Muscle of leg (tissue), 11 donors: ENCODE measurements around the gene BICRA. TPM values are rescaled to one million over a fixed set of nuclear protein-coding genes. Genes with fewer than 3 reads are reported as not detected.

Experiments
- DNase-seq: peaks from one replicate; pipeline ENCODE4 v3.0.0; 2013
- H3K27ac ChIP-seq: one replicate; pipeline ENCODE4 v1.5.1; 2013; ENCODE audit warnings: mild to moderate bottlenecking, low read length, control low read depth
- H3K27me3 ChIP-seq: one replicate; pipeline ENCODE4 v1.6.1; 2013; ENCODE audit warnings: low read length; ENCODE audit not compliant: control insufficient read depth, insufficient read depth
- H3K36me3 ChIP-seq: one replicate; pipeline ENCODE4 v1.6.1; 2013; ENCODE audit warnings: low read length; ENCODE audit not compliant: control insufficient read depth, insufficient read depth
- H3K4me1 ChIP-seq: one replicate; pipeline ENCODE4 v1.6.1; 2013; ENCODE audit warnings: low read length; ENCODE audit not compliant: control insufficient read depth, insufficient read depth
- H3K4me3 ChIP-seq: one replicate; pipeline ENCODE4 v1.5.1; 2013; ENCODE audit warnings: low read length, control low read depth
- H3K9me3 ChIP-seq: replicated peaks from 2 replicates; pipeline ENCODE4 v1.6.1; 2013; ENCODE audit warnings: low read depth, low read length; ENCODE audit not compliant: control insufficient read depth
- WGBS: methylation state at CpG from one replicate; pipeline ENCODE4 v1.1.5; 2013; ENCODE audit warnings: missing lambda C conversion rate; ENCODE audit not compliant: insufficient coverage; 5-methylcytosine and 5-hydroxymethylcytosine counted together
- polyA plus RNA-seq, 8 donors: library from polyadenylated mRNA; unstranded; fragments of 120-200 nt; gene quantifications; one replicate each; pipeline versions ENCODE4 v1.2.1 to v1.2.3, GENCODE V29; 2013; ENCODE audit warnings: inconsistent platforms in 1 of 8, low replicate concordance in 1 of 8; ENCODE audit not compliant: insufficient read length in 8 of 8, insufficient read depth in 1 of 8
- total RNA-seq: library from RNA; stranded (reverse); fragments of 120-200 nt; gene quantifications from one replicate; pipeline ENCODE4 v1.2.4, GENCODE V29; 2013

Gene BICRA
- total and polyA plus RNA-seq, 9 donors, result 3.1 to 14.3 (median 10.7) TPM

DNA sequence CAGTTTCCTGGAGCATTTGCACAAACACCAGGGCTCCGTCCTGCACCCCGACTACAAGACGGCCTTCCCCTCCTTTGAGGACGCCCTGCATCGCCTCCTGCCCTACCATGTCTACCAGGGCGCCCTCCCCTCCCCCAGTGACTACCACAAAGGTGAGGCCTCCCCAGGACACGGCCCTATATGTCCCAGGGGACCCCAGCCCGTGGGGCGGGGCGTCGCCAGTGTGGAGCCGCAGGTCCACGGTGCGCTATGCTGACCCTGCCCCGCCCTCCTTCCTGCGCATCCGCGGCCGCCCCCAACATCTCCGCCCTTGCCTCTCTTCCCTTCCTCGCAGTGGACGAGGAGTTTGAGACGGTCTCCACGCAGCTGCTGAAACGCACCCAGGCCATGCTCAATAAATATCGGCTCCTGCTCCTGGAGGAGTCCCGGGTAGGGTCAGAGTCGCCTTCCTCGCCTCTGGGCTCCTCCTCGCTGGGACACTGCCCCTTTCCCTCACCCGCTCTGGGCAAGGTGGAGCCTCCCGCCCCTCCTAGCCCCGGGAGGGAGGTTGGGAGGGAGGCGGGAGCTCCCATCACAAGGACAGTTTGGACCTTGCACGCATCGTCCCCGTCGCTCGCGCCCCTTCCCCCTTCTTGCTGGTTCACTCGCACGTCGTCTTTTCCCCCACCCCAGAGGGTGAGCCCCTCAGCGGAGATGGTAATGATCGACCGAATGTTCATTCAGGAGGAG, 89.9 kb downstream of the BICRA start:
- no peaks in the 10 kb centered on the region for H3K27me3 ChIP-seq
- no peak overlapping the region for H3K27ac ChIP-seq
- peaks cover 2% of the 10 kb centered on the region for H3K4me1 ChIP-seq
- H3K36me3 ChIP-seq, result peaks cover 53% of the 10 kb centered on the region
- H3K4me3 ChIP-seq, result no peak overlapping the region
- DNase-seq, result no peak
- H3K9me3 ChIP-seq, result no peaks in the 10 kb centered on the region
- 87% methylated on average over 29 of the region's 46 CpGs for WGBS

DNA sequence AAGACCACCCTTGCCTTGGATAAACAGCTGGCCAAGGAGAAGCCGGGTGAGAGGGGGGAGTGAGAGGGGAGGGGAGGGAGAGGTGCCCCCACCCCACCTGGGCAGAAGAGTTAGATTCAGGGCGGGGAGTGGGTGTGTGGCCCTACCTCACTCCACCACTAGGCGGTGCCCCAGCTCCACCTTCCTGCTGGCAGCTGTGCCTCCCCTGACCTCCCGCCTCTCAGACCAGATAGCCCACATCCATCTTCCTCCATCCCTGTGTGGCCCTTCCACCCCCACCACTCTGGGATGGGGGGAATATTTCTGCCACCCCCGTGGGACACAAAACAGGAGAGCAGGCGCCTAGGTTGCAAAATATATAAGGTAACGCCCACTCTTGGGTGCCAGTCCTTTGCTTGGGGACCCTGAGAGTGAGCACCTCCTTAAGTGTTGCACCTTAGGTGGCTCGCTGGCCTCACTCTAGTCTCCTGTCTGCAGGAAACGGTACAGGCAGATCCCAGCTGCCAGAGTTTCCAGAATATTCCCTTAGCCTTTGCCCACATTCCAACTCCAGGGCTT, 90.5 kb downstream of the BICRA start:
- Histone ChIP-seq H3K4me3 (no peak overlapping the region), H3K4me1 (peaks cover 2% of the 10 kb centered on the region), H3K27ac (no peak overlapping the region), H3K27me3 (no peaks in the 10 kb centered on the region), H3K9me3 (no peaks in the 10 kb centered on the region), H3K36me3 (peaks cover 57% of the 10 kb centered on the region)
- 78% methylated on average over 4 of the region's 9 CpGs for WGBS
- DNase-seq, result no peak

DNA sequence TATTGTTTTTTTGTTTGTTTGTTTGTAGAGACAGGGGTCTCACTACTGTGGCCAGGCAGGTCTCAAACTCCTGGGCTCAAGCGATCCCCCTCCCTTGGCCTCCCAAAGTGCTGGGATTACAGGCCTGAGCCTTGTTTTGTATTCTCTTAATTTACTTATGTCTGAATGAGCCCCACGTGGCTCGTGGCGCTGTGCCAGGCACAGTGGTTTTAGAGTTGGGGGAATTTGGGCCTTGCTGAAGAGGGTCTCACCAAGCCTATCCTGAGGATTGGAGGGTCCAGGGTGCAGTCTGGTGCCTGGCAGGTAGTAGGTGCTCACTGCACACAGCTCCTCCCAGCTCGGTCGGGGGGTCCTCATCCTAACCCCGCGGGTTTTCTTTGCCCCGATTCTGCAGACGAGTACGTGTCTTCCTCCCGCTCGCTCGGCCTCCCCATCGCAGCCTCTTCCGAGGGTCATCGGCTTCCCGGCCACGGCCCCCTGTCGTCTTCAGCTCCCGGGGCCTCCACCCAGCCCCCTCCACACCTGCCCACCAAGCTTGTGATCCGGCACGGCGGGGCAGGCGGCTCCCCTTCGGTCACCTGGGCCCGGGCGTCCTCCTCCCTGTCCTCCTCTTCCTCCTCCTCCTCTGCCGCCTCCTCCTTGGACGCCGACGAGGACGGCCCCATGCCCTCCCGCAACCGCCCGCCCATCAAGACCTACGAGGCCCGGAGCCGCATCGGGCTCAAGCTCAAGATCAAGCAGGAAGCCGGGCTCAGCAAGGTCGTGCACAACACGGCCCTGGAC, 92.2 kb downstream of the BICRA start:
- no peak overlapping the region for H3K27ac ChIP-seq
- 83% methylated on average over 36 of the region's 43 CpGs for WGBS
- H3K27me3 ChIP-seq, result no peaks in the 10 kb centered on the region
- peaks cover 53% of the 10 kb centered on the region for H3K36me3 ChIP-seq
- H3K4me1 ChIP-seq, result peaks cover 2% of the 10 kb centered on the region
- DNase-seq, result no peak
- no peak overlapping the region for H3K4me3 ChIP-seq
- H3K9me3 ChIP-seq, result peaks cover 2% of the 10 kb centered on the region

GRCh38 chr19:47701717-47702552, 93.0 kb downstream of the BICRA start:
- H3K36me3 ChIP-seq, result peaks cover 45% of the 10 kb centered on the region
- H3K27ac ChIP-seq, result no peak overlapping the region
- no peak for DNase-seq
- WGBS, result 92% methylated on average over 80 of the region's 91 CpGs
- H3K4me1 ChIP-seq, result peaks cover 2% of the 10 kb centered on the region
- no peak overlapping the region for H3K4me3 ChIP-seq
- H3K9me3 ChIP-seq, result peaks cover 2% of the 10 kb centered on the region
- H3K27me3 ChIP-seq, result peaks cover under 1% of the 10 kb centered on the region

- 82% methylated on average over 5 of the region's 18 CpGs for WGBS
- peaks cover 2% of the 10 kb centered on the region for H3K4me1 ChIP-seq
- H3K36me3 ChIP-seq, result peaks cover 45% of the 10 kb centered on the region
- peaks cover 3% of the 10 kb centered on the region for H3K27me3 ChIP-seq
- no peak overlapping the region for H3K27ac ChIP-seq
- H3K9me3 ChIP-seq, result peaks cover 2% of the 10 kb centered on the region
- DNase-seq, result no peak
- H3K4me3 ChIP-seq, result no peak overlapping the region
These were observed 93.7 kb downstream of the BICRA start for GRCh38 chr19:47702671-47703070.

GRCh38 chr19:47703301-47703700, 94.4 kb downstream of the BICRA start:
- H3K4me1 ChIP-seq, result no peaks in the 10 kb centered on the region
- peaks cover 43% of the 10 kb centered on the region for H3K36me3 ChIP-seq
- H3K9me3 ChIP-seq, result peaks cover 2% of the 10 kb centered on the region
- 89% methylated on average over 3 of the region's 5 CpGs for WGBS
- H3K4me3 ChIP-seq, result no peak overlapping the region
- H3K27me3 ChIP-seq, result peaks cover 3% of the 10 kb centered on the region
- no peak overlapping the region for H3K27ac ChIP-seq
- DNase-seq, result no peak

DNA sequence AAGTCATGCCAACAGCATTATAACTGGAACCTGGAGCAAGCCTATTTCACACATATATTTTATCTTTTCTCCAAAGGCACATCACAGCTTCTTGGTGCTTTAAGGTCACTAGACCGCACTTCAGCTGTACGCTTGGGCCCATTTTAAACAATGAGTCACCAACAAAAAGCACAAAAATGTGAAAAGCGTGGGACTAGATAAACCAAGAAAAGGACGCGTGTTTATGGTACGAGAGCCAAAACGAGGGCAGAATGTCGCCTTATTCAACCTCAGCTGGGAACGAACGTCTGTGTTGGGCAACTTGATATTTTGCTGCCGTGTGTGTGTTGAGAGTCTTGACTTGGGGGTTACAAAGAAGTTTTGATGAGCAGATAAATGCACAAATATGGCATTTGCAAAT, 95.1 kb downstream of the BICRA start:
- Histone ChIP-seq H3K36me3 (peaks cover 36% of the 10 kb centered on the region), H3K27me3 (peaks cover 3% of the 10 kb centered on the region), H3K4me3 (no peak overlapping the region), H3K4me1 (no peaks in the 10 kb centered on the region), H3K9me3 (peaks cover 2% of the 10 kb centered on the region), H3K27ac (no peak overlapping the region)
- no peak for DNase-seq
- WGBS, result 90% methylated on average over 11 of the region's 11 CpGs

DNA sequence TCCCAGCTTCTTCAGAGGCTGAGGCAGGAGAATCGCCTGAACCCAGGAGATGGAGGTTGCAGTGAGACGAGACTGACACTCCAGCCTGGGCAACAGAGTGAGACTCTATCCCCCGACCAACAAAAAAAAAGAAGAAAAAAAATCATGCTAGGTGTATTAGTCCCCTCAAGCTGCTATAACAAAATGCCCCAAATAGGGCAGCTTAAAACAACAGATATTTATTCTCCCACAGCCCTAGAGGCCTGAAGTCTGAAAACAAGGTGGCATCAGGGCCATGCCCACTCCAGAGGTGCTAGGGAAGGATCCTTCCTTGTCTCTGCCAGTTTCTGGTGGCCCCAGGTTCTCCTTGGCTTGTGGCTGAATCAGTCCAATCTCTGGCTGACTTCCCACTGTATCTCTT, 95.7 kb downstream of the BICRA start:
- no peaks in the 10 kb centered on the region for H3K4me1 ChIP-seq
- H3K9me3 ChIP-seq, result peaks cover 2% of the 10 kb centered on the region
- no peak overlapping the region for H3K4me3 ChIP-seq
- WGBS, result no CpG with 5 or more reads among the region's 3 CpGs
- DNase-seq, result no peak
- peaks cover 30% of the 10 kb centered on the region for H3K36me3 ChIP-seq
- H3K27me3 ChIP-seq, result peaks cover 3% of the 10 kb centered on the region
- H3K27ac ChIP-seq, result no peak overlapping the region

DNA sequence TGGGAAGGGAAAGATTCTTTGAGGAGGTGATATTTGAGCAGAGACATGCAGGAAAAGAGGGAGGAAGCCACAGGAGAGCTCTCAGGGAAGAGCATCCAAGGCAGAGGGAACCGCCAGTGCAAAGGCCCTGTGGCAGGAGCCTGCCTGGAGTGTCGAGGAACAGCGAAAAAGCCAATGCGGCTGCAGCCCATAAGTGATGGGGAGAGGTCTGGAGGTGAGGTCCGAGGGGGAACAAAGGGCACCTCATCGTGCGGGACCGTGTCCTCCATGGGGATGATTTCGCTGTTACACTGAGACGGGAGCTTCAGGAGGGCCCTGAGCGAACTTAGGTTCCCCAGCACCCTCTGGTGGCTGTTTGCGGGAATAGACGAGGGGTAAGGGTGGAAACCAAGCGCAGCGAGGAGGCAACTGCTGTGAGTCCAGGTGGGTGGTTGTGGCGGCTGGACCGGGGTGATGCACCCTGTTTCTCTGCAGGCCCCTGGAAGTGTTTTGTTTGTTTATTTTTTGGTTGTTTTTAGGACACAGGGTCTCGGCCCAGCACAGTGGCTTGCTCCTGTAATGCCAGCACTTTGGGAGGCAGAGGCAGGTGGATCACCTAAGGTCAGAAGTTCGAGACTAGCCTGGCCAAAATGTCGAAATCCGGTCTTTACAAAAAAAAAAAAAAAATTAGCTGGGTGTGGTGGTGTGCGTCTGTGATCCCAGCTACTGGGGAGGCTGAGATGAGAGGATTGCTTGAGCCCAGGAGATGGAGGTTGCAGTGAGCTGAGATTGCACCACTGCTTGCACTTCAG, 98.4 kb downstream of the BICRA start:
- Histone ChIP-seq H3K4me1 (no peaks in the 10 kb centered on the region), H3K9me3 (peaks cover 2% of the 10 kb centered on the region), H3K36me3 (peaks cover 13% of the 10 kb centered on the region), H3K4me3 (no peak overlapping the region), H3K27ac (no peak overlapping the region), H3K27me3 (peaks cover 3% of the 10 kb centered on the region)
- 20% methylated on average over 20 of the region's 22 CpGs for WGBS
- DNase-seq, result peak; percentile 66
